ENCODE measurements around the gene SH3YL1. TPM values are rescaled to one million over a fixed set of nuclear protein-coding genes. Genes with fewer than 3 reads are reported as not detected.

SH3YL1 gene
- total RNA-seq, 1 donor, result 52.5 TPM

GRCh38 chr2:286035-286434 is 22.2 kb upstream of the SH3YL1 start:
- H3K27me3 ChIP-seq (ENCODE audit: insufficient read depth, low read length), result peaks cover 42% of the 10 kb centered on the region
- H3K4me3 ChIP-seq (ENCODE audit: low read length), result no peak overlapping the region
- H3K9me3 ChIP-seq (ENCODE audit: low read depth, low read length), result no peaks in the 10 kb centered on the region
- H3K4me1 ChIP-seq (ENCODE audit: insufficient read depth, low read length), result peaks cover 18% of the 10 kb centered on the region

GRCh38 chr2:285531-285930 is 21.7 kb upstream of the SH3YL1 start:
- Histone ChIP-seq H3K4me3 (ENCODE audit: low read length) (no peak overlapping the region), H3K27me3 (ENCODE audit: insufficient read depth, low read length) (peaks cover 37% of the 10 kb centered on the region), H3K4me1 (ENCODE audit: insufficient read depth, low read length) (peaks cover 18% of the 10 kb centered on the region), H3K9me3 (ENCODE audit: low read depth, low read length) (no peaks in the 10 kb centered on the region)

GRCh38 chr2:284896-285492 is 21.2 kb upstream of the SH3YL1 start:
- Histone ChIP-seq H3K27me3 (ENCODE audit: insufficient read depth, low read length) (peaks cover 32% of the 10 kb centered on the region), H3K4me1 (ENCODE audit: insufficient read depth, low read length) (peaks cover 16% of the 10 kb centered on the region), H3K9me3 (ENCODE audit: low read depth, low read length) (no peaks in the 10 kb centered on the region), H3K4me3 (ENCODE audit: low read length) (no peak overlapping the region)

GRCh38 chr2:283996-284794 is 20.4 kb upstream of the SH3YL1 start:
- Histone ChIP-seq H3K4me1 (ENCODE audit: insufficient read depth, low read length) (peaks cover 8% of the 10 kb centered on the region), H3K9me3 (ENCODE audit: low read depth, low read length) (no peaks in the 10 kb centered on the region), H3K4me3 (ENCODE audit: low read length) (no peak overlapping the region), H3K27me3 (ENCODE audit: insufficient read depth, low read length) (peaks cover 24% of the 10 kb centered on the region)

GRCh38 chr2:282371-283263 is 18.8 kb upstream of the SH3YL1 start:
- Histone ChIP-seq H3K4me1 (ENCODE audit: insufficient read depth, low read length) (peaks cover 6% of the 10 kb centered on the region), H3K27me3 (ENCODE audit: insufficient read depth, low read length) (peaks cover 21% of the 10 kb centered on the region), H3K9me3 (ENCODE audit: low read depth, low read length) (no peaks in the 10 kb centered on the region), H3K4me3 (ENCODE audit: low read length) (no peak overlapping the region)

GRCh38 chr2:281381-281780 is 17.5 kb upstream of the SH3YL1 start:
- peaks cover 10% of the 10 kb centered on the region for H3K27me3 ChIP-seq (ENCODE audit: insufficient read depth, low read length)
- H3K4me1 ChIP-seq (ENCODE audit: insufficient read depth, low read length), result no peaks in the 10 kb centered on the region
- no peak overlapping the region for H3K4me3 ChIP-seq (ENCODE audit: low read length)
- H3K9me3 ChIP-seq (ENCODE audit: low read depth, low read length), result no peaks in the 10 kb centered on the region

- H3K4me3 ChIP-seq (ENCODE audit: low read length), result no peak overlapping the region
- no peaks in the 10 kb centered on the region for H3K4me1 ChIP-seq (ENCODE audit: insufficient read depth, low read length)
- H3K9me3 ChIP-seq (ENCODE audit: low read depth, low read length), result no peaks in the 10 kb centered on the region
- peaks cover 3% of the 10 kb centered on the region for H3K27me3 ChIP-seq (ENCODE audit: insufficient read depth, low read length)
Measured at GRCh38 chr2:280650-281110, 16.8 kb upstream of the SH3YL1 start.

GRCh38 chr2:279956-280649 is 16.3 kb upstream of the SH3YL1 start:
- H3K4me1 ChIP-seq (ENCODE audit: insufficient read depth, low read length), result no peaks in the 10 kb centered on the region
- no peaks in the 10 kb centered on the region for H3K27me3 ChIP-seq (ENCODE audit: insufficient read depth, low read length)
- H3K9me3 ChIP-seq (ENCODE audit: low read depth, low read length), result no peaks in the 10 kb centered on the region
- H3K4me3 ChIP-seq (ENCODE audit: low read length), result no peak overlapping the region

GRCh38 chr2:279366-279765 is 15.5 kb upstream of the SH3YL1 start:
- H3K4me1 ChIP-seq (ENCODE audit: insufficient read depth, low read length), result no peaks in the 10 kb centered on the region
- no peaks in the 10 kb centered on the region for H3K27me3 ChIP-seq (ENCODE audit: insufficient read depth, low read length)
- no peaks in the 10 kb centered on the region for H3K9me3 ChIP-seq (ENCODE audit: low read depth, low read length)
- no peak overlapping the region for H3K4me3 ChIP-seq (ENCODE audit: low read length)

- H3K4me1 ChIP-seq (ENCODE audit: insufficient read depth, low read length), result no peaks in the 10 kb centered on the region
- H3K9me3 ChIP-seq (ENCODE audit: low read depth, low read length), result no peaks in the 10 kb centered on the region
Measured at GRCh38 chr2:278927-279320, 15.1 kb upstream of the SH3YL1 start.

GRCh38 chr2:278312-278926 is 14.6 kb upstream of the SH3YL1 start:
- Histone ChIP-seq H3K4me3 (ENCODE audit: low read length) (no peak overlapping the region), H3K27me3 (ENCODE audit: insufficient read depth, low read length) (no peaks in the 10 kb centered on the region), H3K9me3 (ENCODE audit: low read depth, low read length) (no peaks in the 10 kb centered on the region), H3K4me1 (ENCODE audit: insufficient read depth, low read length) (no peaks in the 10 kb centered on the region)

More at GRCh38 chr2:278927-279320, 15.1 kb upstream of the SH3YL1 start:
- no peak overlapping the region for H3K4me3 ChIP-seq (ENCODE audit: low read length)
- no peaks in the 10 kb centered on the region for H3K27me3 ChIP-seq (ENCODE audit: insufficient read depth, low read length)

GRCh38 chr2:275466-275865 is 11.6 kb upstream of the SH3YL1 start:
- Histone ChIP-seq H3K4me3 (ENCODE audit: low read length) (no peak overlapping the region), H3K4me1 (ENCODE audit: insufficient read depth, low read length) (no peaks in the 10 kb centered on the region), H3K9me3 (ENCODE audit: low read depth, low read length) (no peaks in the 10 kb centered on the region), H3K27me3 (ENCODE audit: insufficient read depth, low read length) (no peaks in the 10 kb centered on the region)

GRCh38 chr2:274503-274902 is 10.7 kb upstream of the SH3YL1 start:
- no peaks in the 10 kb centered on the region for H3K9me3 ChIP-seq (ENCODE audit: low read depth, low read length)
- H3K4me1 ChIP-seq (ENCODE audit: insufficient read depth, low read length), result peaks cover 5% of the 10 kb centered on the region
- H3K4me3 ChIP-seq (ENCODE audit: low read length), result no peak overlapping the region
- no peaks in the 10 kb centered on the region for H3K27me3 ChIP-seq (ENCODE audit: insufficient read depth, low read length)

- Histone ChIP-seq H3K27me3 (ENCODE audit: insufficient read depth, low read length) (no peaks in the 10 kb centered on the region), H3K4me1 (ENCODE audit: insufficient read depth, low read length) (peaks cover 7% of the 10 kb centered on the region), H3K4me3 (ENCODE audit: low read length) (no peak overlapping the region), H3K9me3 (ENCODE audit: low read depth, low read length) (no peaks in the 10 kb centered on the region)
Measured at GRCh38 chr2:273333-273732, 9.5 kb upstream of the SH3YL1 start.

Measured in mononuclear cell (primary cell).